HG03439 (cell line): Measurements from ENCODE around the gene GABRA4.

Source experiments
- ATAC-seq: cut with Tn5 transposase; IDR thresholded peaks from one replicate; pipeline ENCODE4 v1.9.1; 2021; ENCODE audit warnings: mild to moderate bottlenecking, moderate library complexity; ENCODE audit not compliant: unreplicated experiment

The GABRA4 gene

DNA sequence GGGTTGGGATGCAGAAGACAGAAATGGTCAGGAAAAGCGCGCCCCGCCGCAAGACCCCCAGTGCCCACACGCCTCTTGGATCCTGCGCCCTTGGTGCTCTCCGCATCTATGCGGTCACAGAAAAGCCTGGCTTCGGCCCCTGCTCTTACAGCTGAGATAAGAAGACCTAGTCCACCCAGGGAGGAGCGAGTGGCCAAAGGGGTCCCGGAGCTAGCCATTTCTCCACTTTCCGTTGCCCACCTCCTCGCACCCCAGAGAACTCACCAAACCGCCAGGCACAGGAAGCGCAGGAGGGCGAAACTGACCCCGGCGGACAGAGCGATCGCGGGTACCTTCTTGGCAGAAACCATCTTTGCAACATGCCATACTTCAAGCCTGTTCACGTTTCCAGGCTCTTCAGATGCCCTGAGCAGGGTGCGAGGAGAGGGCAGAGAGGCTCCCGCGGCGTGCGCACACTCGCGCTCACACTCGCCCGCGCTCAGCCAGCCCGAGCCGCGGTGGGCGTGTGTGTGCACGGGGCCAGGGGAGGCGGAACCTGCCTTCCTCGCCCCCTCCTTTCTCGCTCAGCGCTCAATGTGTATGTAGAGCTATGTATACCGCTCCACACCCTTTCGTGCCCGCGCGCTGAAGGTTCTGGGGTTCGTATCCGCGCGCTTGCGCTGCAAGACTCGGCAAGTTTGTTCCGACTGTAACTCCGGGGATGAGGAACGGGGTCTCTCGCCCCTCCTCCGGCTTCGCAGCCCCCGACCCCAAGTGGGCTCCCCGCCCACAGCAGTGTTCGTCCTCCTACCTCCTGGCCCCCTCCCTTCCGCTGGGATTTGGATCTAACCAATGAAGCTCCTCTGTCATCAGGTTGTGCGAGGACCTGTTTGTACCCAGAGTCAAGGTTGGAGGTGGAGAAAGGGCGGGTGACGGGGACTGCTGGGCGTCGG lies at the start of gene GABRA4:
TSS of gene GABRA4 (minus strand) at position 507 of the 932 bp plus-strand sequence. CDS start at position 350, 157 bp downstream.
- ATAC-seq: no peak

DNA sequence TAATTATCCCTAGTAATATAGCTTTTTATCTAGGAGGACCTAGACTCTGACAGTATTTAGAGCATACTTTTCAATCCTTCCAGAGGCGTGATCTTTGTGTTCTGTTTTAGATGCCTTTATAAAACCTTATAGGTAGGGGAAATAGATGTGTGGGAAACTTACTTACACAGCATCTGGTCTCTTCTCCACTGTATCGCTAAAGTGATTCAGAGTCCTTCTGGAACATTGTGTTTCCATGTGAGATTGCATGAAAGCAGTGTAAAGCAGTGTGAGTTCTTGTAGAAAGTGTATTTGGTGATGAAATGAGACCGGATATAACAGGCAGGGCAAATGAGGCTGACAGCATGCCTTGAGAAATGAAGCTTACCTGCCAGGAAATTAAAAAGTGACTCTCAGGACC lies 47.4 kb upstream of the GABRA4 start:
- no peak for ATAC-seq

DNA sequence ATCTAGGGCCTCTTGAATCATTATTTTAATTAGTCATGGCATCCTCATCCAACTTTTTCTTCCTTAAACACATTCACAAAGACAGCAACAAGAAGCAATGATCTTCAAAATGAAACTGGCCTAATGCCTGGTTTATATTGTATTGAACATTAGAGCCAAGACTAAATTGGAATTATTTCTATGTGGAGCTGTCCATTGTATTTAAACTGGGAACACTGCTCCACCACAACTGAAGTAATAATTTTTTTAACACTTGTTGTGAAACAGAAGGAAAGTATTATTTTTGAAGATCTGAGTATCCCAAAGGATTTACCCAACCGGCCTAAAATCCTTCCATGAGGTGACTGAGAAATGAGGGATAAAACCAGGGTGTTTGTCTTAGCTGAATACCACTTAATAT lies 44.9 kb upstream of the GABRA4 start:
- no peak for ATAC-seq

DNA sequence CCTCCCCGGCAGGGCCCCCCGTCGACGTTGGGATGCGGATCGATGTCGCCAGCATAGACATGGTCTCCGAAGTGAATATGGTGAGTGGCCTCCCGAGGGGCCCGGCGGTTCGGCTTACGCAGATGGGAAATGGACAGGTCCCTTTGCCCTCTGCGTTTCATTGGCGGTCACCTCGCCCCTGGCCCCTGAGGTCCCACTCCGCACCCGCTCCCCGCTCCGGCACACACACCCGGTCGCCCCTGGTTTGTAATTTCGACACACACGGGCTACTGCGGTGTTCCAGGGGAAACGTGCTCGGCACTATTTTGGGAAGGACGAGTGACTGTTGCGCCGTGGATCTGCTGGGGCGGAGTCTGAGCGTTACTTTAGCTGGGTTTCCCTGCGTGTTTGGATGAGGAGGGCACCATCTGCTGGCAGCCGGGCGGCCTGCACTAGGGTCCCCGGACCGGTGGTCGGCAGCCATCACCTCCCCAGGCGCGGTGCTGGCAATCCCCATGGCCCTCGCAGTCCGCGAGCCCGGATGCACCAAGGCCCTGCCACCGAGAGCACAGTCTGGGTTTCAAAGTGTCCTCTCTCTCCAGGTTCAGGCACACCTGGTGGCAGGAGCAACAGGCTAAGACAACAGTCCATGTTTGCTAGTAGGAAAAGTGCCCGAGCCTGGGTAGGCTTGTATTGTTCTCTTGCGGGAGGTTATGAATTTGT lies 39.2 kb upstream of the GABRA4 start:
- peak; percentile 78 for ATAC-seq

DNA sequence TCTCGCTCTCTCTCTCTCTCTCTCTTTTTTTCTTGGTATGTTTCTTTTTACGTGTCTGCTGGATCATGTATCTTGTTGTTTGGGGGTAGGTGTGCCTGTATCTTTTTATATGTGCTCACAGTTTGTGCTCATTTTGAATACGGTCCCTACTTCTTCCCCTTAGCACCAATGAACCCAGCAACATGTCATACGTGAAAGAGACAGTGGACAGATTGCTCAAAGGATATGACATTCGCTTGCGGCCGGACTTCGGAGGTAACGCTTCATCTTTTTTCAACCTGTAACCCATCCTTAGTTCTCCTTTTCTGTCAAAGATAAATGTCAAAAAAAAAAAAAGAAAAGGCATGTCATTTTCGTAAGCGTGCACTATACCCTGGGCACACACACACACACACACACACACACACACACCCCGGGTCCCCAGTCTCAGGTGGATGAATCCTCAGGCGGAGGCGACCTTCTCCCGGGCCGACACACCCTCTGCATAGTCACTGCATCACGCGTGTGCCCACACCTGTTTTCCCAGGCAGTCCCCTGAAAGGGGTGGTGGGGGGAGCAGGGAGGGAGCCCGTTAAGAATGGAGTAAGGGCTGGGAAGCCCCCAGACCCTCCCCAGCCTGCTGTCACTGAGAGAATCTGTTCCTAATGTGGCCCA lies 38.5 kb upstream of the GABRA4 start:
- ATAC-seq: no peak

DNA sequence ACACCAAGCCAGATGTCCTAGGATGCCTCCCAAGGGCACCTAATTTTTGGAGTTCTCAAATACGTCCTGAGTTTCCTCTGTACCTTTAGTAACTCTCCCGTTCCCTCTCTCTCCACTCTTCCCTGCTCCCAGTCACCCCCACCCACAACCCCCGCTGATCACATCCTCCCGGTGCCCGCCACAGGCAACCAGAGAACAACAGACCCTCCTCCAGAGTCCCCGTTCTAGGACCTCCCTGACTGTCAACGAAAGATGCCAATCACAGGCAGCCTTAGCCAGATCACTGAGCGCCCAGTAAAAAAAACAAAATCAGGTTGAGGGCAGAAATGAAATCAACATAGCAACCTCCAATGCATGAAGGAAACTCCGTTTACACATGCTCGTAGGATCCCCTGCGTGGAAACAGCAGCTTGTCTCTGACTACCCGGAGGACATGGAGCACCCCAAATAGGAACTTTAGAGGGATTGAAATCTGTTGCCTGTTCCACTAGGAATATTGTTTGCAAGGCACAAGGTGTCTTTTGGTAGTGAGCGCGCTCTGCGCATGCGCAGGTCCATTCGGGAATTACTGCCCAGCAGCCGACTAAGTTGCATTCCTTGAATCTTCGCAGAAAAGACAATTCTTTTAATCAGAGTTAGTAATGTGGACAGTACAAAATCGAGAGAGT lies 37.8 kb upstream of the GABRA4 start, which contains the start of gene GABRB1:
TSS of gene GABRB1 (plus strand) at position 557 of the 668 bp plus-strand sequence.
- ATAC-seq: no peak

DNA sequence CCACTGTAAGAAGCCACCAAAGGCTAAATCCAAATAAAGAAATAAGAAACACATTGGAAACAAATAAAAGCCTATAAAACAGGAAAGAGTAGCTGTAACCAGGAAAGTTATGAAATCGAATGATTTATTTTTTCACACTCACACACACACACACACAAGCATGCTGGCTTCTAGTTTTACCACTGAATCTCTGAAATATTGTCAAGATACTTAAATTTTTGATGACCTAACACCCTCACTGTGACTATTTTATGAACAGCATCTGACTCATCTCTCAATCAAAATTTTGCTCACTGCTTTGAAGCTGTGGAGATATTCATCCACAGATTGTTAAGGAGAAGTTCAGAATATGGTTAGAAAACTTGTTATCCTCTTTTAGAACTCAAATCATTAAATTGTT lies 24.1 kb upstream of the GABRA4 start:
- no peak for ATAC-seq

DNA sequence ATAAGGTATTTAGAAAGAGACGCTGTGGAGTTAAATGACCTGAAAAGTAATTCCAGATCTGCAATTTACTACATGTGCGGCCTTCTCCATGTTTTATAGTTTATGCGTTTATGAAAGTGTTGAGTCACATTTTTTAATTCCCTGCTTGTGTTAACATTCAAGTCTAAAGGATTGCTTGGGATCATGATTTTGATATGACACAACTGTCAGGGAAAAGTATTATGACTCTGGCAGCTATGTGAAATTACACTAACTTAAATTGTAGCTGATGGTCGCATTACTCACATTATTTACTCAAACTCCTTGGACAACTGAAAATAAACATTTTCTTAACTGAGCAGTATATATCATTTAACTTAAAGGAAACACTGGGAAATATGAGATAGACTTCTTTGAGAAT lies 23.7 kb upstream of the GABRA4 start:
- ATAC-seq: no peak

DNA sequence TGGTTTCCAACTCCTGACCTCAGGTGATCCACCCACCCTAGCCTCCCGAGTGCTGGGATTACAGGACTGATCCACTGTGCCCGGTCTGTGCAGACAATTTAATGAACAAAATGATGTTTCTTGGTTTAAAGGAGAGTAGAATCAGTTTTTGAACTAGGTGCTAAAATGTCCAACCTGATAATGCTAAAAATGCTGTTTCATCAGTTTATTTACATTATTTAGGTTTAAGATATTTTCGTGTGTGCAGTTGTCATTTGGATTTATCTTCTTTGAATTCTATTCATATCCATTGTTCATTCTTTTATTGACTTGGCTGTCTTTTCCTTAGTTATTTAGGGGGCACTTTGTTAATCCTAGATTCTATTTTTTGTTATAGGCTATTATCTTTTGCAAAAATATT lies 20.0 kb upstream of the GABRA4 start:
- no peak for ATAC-seq

DNA sequence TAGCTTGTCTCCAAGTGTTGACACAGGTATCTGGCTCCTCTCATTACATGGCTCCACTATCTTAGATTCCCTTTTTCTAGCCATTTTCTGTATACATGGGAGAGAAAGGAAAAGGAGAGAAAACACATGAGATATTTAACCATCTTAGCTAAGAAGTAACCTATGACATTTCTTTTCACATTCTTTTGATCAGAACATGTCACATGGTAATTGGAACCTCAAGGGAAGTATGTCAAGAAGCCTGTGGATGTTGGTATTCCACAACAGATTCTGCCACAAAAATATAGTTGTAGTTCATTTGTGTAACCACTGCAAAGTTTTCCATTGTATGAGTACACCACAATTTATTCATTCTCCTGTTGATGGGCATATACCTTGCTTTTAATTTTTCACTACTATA lies 19.3 kb upstream of the GABRA4 start:
- ATAC-seq: no peak

DNA sequence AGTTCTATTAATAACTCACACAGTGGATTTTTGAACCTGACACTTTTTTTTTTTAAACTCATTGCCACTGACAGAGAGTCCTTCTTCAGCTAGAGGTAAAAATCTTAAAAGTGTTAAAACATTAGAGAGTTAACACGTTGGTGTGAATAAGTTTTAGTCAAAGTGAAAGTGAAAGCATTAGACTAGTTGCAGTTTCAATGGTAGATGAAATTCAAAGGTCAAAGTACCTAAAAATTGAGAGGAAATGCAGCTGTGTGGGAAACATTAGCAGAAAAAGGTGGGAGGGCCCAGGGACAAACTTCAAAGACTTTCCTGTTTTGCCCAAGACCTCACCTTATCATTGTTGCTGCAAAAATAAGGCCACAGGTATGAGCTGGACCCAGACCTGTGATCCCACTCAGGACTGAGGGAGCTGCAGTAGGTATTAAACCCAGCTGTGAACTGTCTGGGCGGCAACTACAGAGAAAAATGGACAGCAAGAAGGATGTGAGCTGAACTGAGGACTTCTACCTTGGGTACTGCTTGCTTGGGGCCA lies 17.6 kb upstream of the GABRA4 start:
- ATAC-seq: peak; percentile 92

DNA sequence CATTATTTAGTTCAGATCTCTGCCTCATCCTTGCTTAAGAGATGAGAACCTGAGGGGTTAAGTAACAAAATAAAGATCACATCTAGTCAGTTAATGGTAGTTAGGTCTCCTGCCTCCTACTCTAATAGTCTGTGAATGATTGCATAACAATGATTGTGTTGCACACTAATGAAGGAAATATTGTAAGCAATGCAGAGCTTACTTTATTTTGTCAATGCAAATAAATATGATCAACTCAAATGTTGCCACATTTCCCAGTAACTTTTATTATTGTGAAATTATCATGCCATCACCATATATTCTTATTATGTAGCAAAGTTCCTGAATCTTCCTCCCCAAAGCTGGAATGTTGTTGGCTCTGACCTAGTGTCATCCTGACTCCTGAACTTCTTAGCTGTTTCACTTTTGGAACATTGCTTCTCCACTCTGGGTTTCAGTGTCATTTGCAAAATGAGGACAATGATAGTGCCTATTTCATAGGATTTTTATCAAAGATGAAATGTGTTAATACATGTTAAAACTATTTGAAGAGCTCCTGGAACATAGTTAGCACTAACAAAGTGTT lies 17.0 kb upstream of the GABRA4 start:
- ATAC-seq: peak; percentile 19

DNA sequence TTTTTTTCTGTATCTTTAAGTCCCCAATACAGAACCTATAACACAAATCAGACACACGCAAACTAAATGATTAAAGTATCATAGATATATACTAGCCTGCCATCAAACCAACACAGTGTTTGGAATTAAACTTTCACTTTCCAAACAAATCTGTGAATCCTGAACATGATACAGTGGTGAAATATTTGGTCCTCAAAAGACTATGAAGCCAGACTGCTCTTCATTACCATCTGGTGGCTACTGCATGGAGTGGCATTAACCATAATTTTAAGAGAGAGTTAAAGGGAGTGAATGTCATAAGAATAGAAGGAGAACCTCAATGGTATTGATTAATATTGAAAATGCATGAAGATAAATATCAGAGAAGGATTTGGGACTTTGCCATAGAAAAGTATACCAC lies 9.2 kb upstream of the GABRA4 start:
- no peak for ATAC-seq

DNA sequence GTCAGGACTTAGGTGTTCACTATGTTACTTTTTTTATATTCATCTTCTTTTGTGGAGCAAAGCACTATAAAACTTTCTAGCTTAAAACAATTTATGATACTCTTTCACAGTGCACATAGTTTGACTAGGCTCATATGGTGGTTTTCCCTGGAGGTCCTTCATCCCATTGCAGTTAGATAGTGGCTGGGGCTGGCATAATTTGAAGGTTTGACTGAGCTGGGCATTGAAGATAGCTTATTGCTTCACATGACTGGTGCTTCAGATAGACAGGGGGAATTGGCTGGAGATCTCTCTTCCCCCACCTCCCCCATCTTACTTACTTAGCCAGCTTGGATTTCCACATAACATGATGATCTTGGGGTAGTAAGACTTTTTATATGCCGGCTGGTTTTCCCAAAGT lies 7.0 kb upstream of the GABRA4 start:
- no peak for ATAC-seq

DNA sequence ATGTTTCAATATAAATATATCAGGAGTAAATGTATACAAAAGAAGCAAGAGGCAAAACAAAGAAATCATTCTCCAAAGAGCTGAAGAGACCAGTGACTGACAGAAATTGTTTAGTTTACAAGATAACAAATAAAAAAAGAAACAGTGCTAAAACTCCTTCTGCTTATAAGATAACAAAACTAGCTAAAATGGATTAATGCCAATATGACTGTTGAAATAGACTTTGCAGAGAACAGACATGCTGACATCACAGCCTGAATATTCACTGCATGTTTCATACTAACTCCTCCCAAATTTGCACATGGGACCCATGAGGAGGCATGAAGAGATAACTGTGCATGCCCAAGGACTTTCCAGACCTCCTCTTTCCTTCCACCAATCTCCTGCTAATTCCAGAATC lies 6.2 kb upstream of the GABRA4 start:
- no peak for ATAC-seq

DNA sequence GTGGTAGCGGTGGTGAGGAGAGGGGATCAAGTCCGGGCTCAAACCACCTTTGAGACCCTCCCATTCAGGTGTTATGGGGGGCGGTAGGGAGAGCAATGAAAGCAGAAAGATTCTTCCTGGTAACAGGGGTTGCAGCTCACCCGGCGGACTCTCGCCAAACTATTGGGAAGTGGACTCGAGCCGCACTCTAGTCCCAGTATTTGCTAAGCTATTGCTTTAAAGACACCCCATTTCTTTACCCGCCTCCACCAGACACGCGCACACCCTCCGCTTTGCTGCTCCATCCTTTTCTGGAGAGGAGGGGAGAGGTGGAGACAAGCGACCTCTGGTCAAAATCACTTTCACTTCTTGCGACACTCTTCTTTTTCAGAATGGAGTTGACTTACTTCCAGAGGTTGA lies 625 bp upstream of the GABRA4 start:
- no peak for ATAC-seq

DNA sequence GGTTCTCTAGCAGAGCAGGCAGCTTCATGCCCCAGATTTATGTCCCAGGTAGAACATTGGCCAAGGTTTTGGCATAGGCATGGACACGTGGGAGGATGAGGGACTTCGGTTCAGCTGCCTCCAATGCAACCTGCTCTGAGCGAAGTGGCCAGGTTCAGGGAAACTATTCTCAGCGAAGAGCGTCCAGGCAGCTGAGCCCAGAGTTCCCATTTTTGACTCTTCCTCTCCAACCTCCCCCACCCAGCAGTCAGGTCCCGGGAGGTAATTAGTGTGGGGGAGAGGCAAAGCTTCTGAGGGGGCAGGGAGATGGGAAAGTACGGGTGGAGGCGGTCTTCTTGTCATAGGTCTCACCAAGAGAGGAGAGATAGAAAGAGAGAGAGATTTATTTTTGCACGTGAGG lies 1.0 kb downstream of the GABRA4 start:
- ATAC-seq: no peak

DNA sequence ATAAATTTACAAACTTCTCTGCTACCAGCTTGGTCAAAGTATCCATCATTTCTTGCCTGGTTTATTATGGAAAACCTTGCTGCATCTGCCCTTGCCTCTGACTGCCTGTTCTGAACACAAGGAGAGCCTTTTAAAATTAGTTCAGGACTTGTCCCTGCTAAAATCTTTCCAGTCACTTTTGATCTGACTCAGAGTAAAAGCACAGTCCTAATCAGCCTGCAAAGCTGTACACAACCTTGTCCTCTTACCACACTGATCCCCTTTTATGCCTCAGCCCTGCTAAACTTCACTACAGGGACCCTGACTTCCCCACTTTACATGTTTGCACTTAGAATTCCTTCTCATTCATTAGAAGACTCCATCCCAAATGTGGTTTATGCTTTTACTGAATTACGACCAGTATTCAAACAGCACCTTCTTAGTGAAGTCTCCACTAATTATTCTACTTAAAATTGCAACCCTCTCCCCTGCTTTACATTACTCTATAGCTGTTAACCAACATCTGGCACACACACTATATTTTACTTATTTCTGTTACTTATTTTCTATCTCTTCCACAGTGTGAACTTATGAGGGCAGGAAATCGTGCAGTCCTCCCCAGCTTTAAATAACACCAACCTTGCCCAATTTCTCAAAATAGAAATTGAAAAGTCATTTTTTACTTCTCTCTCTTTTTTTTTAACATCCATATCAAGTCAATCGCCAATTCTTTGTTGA lies 6.3 kb downstream of the GABRA4 start:
- ATAC-seq: no peak

DNA sequence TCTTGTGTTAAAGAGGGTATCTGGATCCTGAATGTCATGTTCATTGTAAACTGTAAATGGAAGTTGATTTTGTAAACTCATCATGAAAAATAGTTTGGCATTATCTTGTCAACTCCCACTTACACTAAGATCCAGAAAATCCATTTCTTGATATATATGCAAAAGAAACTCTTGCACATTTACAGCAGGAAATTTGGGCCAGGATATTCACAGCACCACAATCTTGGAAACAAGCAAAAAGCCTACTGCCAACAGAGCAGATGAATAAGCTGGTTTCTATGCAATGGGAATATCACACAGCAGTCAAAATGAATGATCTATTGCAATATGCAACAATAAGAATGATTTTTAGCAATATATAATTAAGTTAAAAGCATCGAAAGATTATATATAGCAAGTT lies 8.6 kb downstream of the GABRA4 start:
- no peak for ATAC-seq

DNA sequence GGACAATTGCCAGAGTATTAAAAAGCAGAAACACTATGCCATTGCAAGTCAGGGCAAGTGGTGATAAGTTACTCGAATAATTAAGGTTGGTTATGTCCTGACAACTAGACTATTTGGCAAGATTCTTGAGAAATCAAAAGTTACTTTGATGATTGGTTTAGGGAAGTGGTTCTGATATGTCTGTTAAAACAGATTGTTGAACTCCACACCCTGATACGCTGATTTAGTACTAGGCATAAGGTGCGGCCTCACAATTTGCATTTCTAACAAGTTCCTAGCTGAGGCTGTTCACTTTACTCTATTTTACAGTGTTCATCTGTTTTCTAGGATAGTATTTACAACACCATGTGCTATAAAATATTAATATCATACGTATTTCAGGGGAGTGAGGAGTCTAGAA lies 12.5 kb downstream of the GABRA4 start:
- no peak for ATAC-seq
